ENCODE measurements around the gene OXA1L. TPM values are rescaled to one million over a fixed set of nuclear protein-coding genes. Genes with fewer than 3 reads are reported as not detected.

The OXA1L gene
- total RNA-seq, 1 experiment from 2014 or later, result 73.5 TPM

Small RNAs within 50 kb of the gene (small RNA-seq; reads per million reads assigned to genes)
- gene RF00588, result not detected

Other genes with a start within 250 kb of the OXA1L start
- 111 and 124 TPM in 2 replicates for gene DAD1, start 177.5 kb upstream of the OXA1L start, total RNA-seq (2014; rRNA removed; shearing (Covaris generic))
- 6.1 and 8.4 TPM in 2 replicates for gene ABHD4, start 168.4 kb upstream of the OXA1L start, total RNA-seq (2014; rRNA removed; shearing (Covaris generic))
- not detected in 2 replicates for gene OR6J1, start 122.3 kb upstream of the OXA1L start, total RNA-seq (2014; rRNA removed; shearing (Covaris generic))
- 12.2 and 13.6 TPM in 2 replicates for gene SLC7A7, start 48.7 kb downstream of the OXA1L start, total RNA-seq (2014; rRNA removed; shearing (Covaris generic))
- 45.9 and 56.1 TPM in 2 replicates for gene MRPL52, start 63.2 kb downstream of the OXA1L start, total RNA-seq (2014; rRNA removed; shearing (Covaris generic))
- 1.7 and 3.9 TPM in 2 replicates for gene MMP14, start 69.9 kb downstream of the OXA1L start, total RNA-seq (2014; rRNA removed; shearing (Covaris generic))
- 54.2 and 61.1 TPM in 2 replicates for gene LRP10, start 105.1 kb downstream of the OXA1L start, total RNA-seq (2014; rRNA removed; shearing (Covaris generic))
- gene REM2, start 116.5 kb downstream of the OXA1L start, total RNA-seq (2014; rRNA removed; shearing (Covaris generic)), result 0.18 and 0.53 TPM in 2 replicates
- 54.9 and 56.3 TPM in 2 replicates for gene RBM23, start 152.5 kb downstream of the OXA1L start, total RNA-seq (2014; rRNA removed; shearing (Covaris generic))
- gene PRMT5, start 162.7 kb downstream of the OXA1L start, total RNA-seq (2014; rRNA removed; shearing (Covaris generic)), result 46.4 and 47.6 TPM in 2 replicates
- gene HAUS4, start 190.4 kb downstream of the OXA1L start, total RNA-seq (2014; rRNA removed; shearing (Covaris generic)), result 28.5 and 29.4 TPM in 2 replicates
- gene AJUBA, start 215.9 kb downstream of the OXA1L start, total RNA-seq (2014; rRNA removed; shearing (Covaris generic)), result 52.0 and 53.6 TPM in 2 replicates
- gene C14orf93, start 243.5 kb downstream of the OXA1L start, total RNA-seq (2014; rRNA removed; shearing (Covaris generic)), result 14.6 and 15.1 TPM in 2 replicates

Measured in HT-29 (cell line).